GM23338 (cell line): ENCODE results near the gene CRPPA. TPM values are rescaled to one million over a fixed set of nuclear protein-coding genes. Genes with fewer than 3 reads are reported as not detected.

Source experiments
- ATAC-seq: fragments of 200-7000 bp; cut with Tn5 transposase; 3 replicates; pipeline ENCODE4 v1.9.1; 2020
- DNase-seq: peaks from one replicate; pipeline ENCODE4 v3.0.0-alpha.2; 2015; ENCODE audit warnings: low spot score
- H2AFZ ChIP-seq: fragments of 200-600 bp; sonication (generic); 2 replicates; pipeline ENCODE4 v1.8.0; 2016; ENCODE audit warnings: antibody characterized with exemption, mild to moderate bottlenecking, moderate library complexity
- H3F3A ChIP-seq: fragments of 200-600 bp; sonication (generic); replicated peaks from 2 replicates; pipeline ENCODE4 v1.8.0; 2017; ENCODE audit warnings: antibody characterized with exemption, mixed run types, low read depth
- H3K27ac ChIP-seq: fragments of 200-600 bp; sonication (generic); 2 replicates; pipeline ENCODE4 v1.6.1; 2016; ENCODE audit warnings: low read depth
- H3K27me3 ChIP-seq: fragments of 200-600 bp; sonication (generic); 2 replicates; pipeline ENCODE4 v1.8.0; 2016; ENCODE audit warnings: mild to moderate bottlenecking, mixed run types, moderate library complexity; ENCODE audit not compliant: insufficient read depth
- H3K36me3 ChIP-seq: fragments of 200-600 bp; sonication (generic); 2 replicates; pipeline ENCODE4 v1.8.0; 2016; ENCODE audit warnings: mild to moderate bottlenecking; ENCODE audit not compliant: insufficient read depth
- H3K4me1 ChIP-seq: fragments of 200-600 bp; sonication (generic); 2 replicates; pipeline ENCODE4 v1.8.0; 2016; ENCODE audit warnings: mild to moderate bottlenecking, moderate library complexity; ENCODE audit not compliant: insufficient read depth
- H3K4me2 ChIP-seq: fragments of 200-600 bp; sonication (generic); 2 replicates; pipeline ENCODE4 v1.7.1; 2017; ENCODE audit warnings: mixed run types
- H3K4me3 ChIP-seq: fragments of 200-600 bp; sonication (generic); 2 replicates; pipeline ENCODE4 v1.6.1; 2016; ENCODE audit warnings: mixed run types
- H3K79me2 ChIP-seq: fragments of 200-600 bp; sonication (generic); replicated peaks from 2 replicates; pipeline ENCODE4 v1.8.0; 2017; ENCODE audit warnings: mild to moderate bottlenecking; ENCODE audit not compliant: insufficient read depth
- H3K9me2 ChIP-seq: fragments of 200-600 bp; sonication (generic); 2 replicates; pipeline ENCODE4 v1.8.0; 2017; ENCODE audit not compliant: insufficient read depth
- H4K20me1 ChIP-seq: fragments of 200-600 bp; sonication (generic); replicated peaks from 2 replicates; pipeline ENCODE4 v1.8.0; 2017; ENCODE audit warnings: mild to moderate bottlenecking; ENCODE audit not compliant: insufficient read depth
- H3K27ac Mint-ChIP-seq: 2 replicates; pipeline ENCODE4 v1.8.0; 2020; ENCODE audit warnings: inconsistent platforms, mild to moderate bottlenecking, moderate library complexity, mixed read lengths
- H3K27me3 Mint-ChIP-seq: 3 replicates; pipeline ENCODE4 v1.8.0; 2022; ENCODE audit warnings: low read depth, mild to moderate bottlenecking, moderate library complexity, mixed read lengths, inconsistent platforms; ENCODE audit not compliant: insufficient read depth, poor library complexity
- H3K36me3 Mint-ChIP-seq: 3 replicates; pipeline ENCODE4 v1.8.0; 2021; ENCODE audit warnings: low read depth, mild to moderate bottlenecking, inconsistent platforms, moderate library complexity, mixed read lengths
- H3K4me1 Mint-ChIP-seq: 3 replicates; pipeline ENCODE4 v1.8.0; 2020; ENCODE audit warnings: mild to moderate bottlenecking, inconsistent platforms, mixed read lengths
- H3K4me3 Mint-ChIP-seq: 3 replicates; pipeline ENCODE4 v1.8.0; 2021; ENCODE audit warnings: moderate library complexity, mild to moderate bottlenecking, inconsistent platforms, mixed read lengths
- H3K9me3 Mint-ChIP-seq: 3 replicates; pipeline ENCODE4 v1.8.0; 2020; ENCODE audit warnings: moderate library complexity, mild to moderate bottlenecking, inconsistent platforms, mixed read lengths
- CREB1 ChIP-seq: fragments of 250-450 bp; sonication (Bioruptor Pico); IDR thresholded peaks from 2 replicates; pipeline ENCODE4 v1.5.0; 2020; ENCODE audit warnings: low read depth, mild to moderate bottlenecking, moderate library complexity
- EZH2 ChIP-seq: fragments of 200-600 bp; sonication (generic); IDR thresholded peaks from one replicate; pipeline ENCODE4 v1.8.0; 2017; ENCODE audit warnings: antibody characterized with exemption, mild to moderate bottlenecking, low read depth; ENCODE audit not compliant: unreplicated experiment
- EZH2phosphoT487 ChIP-seq: fragments of 200-600 bp; sonication (generic); IDR thresholded peaks from one replicate; pipeline ENCODE4 v1.8.1; 2018; ENCODE audit warnings: antibody characterized with exemption; ENCODE audit not compliant: unreplicated experiment
- JUNB ChIP-seq: IDR thresholded peaks from one replicate; pipeline ENCODE4 v1.6.1; 2016; ENCODE audit warnings: antibody characterized with exemption; ENCODE audit not compliant: unreplicated experiment
- NANOG ChIP-seq: IDR thresholded peaks from 2 replicates; pipeline ENCODE4 v1.6.1; 2016; ENCODE audit warnings: antibody characterized with exemption, borderline replicate concordance
- POLR2AphosphoS5 ChIP-seq: IDR thresholded peaks from 2 replicates; pipeline ENCODE4 v1.6.1; 2016; ENCODE audit warnings: antibody characterized with exemption, low read depth
- STAT1 ChIP-seq: IDR thresholded peaks from one replicate; pipeline ENCODE4 v1.6.1; 2016; ENCODE audit warnings: antibody characterized with exemption; ENCODE audit not compliant: unreplicated experiment
- ZNF114 ChIP-seq: fragments of 250-450 bp; sonication (Bioruptor Pico); IDR thresholded peaks from 2 replicates; pipeline ENCODE4 v1.5.0; 2020; ENCODE audit warnings: mild to moderate bottlenecking, moderate library complexity
- ZNF331 ChIP-seq: fragments of 250-450 bp; sonication (Bioruptor Pico); IDR thresholded peaks from 2 replicates; pipeline ENCODE4 v1.5.0; 2020; ENCODE audit warnings: low read depth, mild to moderate bottlenecking, moderate library complexity
- polyA plus RNA-seq: library from polyadenylated mRNA; unstranded; fragments of >200 nt; fragmentation: Nextera tagmentation; extraction: Ambion mirVana; gene quantifications from 2 replicates; pipeline ENCODE4 v1.2.1, GENCODE V29; 2016
- total RNA-seq: library from RNA; depleted of rRNA; stranded (reverse); fragments of >200 nt; shearing (Covaris generic); gene quantifications from 2 replicates; pipeline ENCODE4 v1.2.3, GENCODE V29; 2014
- TF ChIP-seq, protein P1 (sequence below), 2 experiments: fragments of 200-600 bp in 1 of 2; sonication (generic) in 1 of 2; conservative IDR thresholded peaks; 2 replicates each; pipeline versions ENCODE4 v1.5.1 to v1.6.1; 2016 to 2017; ENCODE audit warnings: antibody characterized with exemption in 2 of 2, low read depth in 2 of 2, mild to moderate bottlenecking in 2 of 2, moderate library complexity in 1 of 2
- TF ChIP-seq, protein P2 (sequence below): IDR thresholded peaks from 2 replicates; pipeline ENCODE4 v1.6.1; 2016; ENCODE audit warnings: antibody characterized with exemption
- TF ChIP-seq, protein P3 (sequence below): IDR thresholded peaks from one replicate; pipeline ENCODE4 v1.6.1; 2018; ENCODE audit warnings: antibody characterized with exemption; ENCODE audit not compliant: unreplicated experiment

CRPPA gene
- total and polyA plus RNA-seq, 2 experiments from 2014 or later = 0.45 to 0.73 TPM

DNA sequence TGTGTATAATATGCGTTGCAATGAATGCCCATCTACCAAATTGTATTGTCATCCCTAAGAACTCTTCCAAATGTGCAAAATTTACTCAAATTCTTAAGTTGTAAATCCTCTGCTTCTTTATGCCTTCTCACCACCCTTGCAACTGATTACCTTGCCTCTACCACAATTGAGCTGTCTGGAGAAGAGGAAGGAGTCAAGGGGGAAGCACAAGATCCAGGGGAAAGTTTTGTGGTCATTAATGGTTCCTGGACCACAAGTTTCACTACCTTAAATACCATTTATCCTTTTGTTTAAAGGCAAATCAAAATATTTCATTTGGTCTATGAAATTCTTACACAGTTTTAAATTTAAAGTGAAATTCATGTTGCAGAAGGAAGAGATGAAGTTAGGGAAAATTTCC, 16.7 kb downstream of the CRPPA start (continued):
- TF ChIP-seq ZNF331 = no peak
- TF ChIP-seq EZH2phosphoT487 = no peak
- no peak for TF ChIP-seq EZH2
- TF ChIP-seq ZNF114 (CRISPR knock-in tag) = no peak
- TF ChIP-seq NANOG = no peak
- TF ChIP-seq JUNB = no peak
- TF ChIP-seq, protein P1, sequence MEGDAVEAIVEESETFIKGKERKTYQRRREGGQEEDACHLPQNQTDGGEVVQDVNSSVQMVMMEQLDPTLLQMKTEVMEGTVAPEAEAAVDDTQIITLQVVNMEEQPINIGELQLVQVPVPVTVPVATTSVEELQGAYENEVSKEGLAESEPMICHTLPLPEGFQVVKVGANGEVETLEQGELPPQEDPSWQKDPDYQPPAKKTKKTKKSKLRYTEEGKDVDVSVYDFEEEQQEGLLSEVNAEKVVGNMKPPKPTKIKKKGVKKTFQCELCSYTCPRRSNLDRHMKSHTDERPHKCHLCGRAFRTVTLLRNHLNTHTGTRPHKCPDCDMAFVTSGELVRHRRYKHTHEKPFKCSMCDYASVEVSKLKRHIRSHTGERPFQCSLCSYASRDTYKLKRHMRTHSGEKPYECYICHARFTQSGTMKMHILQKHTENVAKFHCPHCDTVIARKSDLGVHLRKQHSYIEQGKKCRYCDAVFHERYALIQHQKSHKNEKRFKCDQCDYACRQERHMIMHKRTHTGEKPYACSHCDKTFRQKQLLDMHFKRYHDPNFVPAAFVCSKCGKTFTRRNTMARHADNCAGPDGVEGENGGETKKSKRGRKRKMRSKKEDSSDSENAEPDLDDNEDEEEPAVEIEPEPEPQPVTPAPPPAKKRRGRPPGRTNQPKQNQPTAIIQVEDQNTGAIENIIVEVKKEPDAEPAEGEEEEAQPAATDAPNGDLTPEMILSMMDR (conservative IDR thresholded peaks at IDR 0.05; ENCODE audit: low read depth in 2 of 2) = no peak
- no peak for TF ChIP-seq STAT1
- TF ChIP-seq POLR2AphosphoS5 = no peak

DNA sequence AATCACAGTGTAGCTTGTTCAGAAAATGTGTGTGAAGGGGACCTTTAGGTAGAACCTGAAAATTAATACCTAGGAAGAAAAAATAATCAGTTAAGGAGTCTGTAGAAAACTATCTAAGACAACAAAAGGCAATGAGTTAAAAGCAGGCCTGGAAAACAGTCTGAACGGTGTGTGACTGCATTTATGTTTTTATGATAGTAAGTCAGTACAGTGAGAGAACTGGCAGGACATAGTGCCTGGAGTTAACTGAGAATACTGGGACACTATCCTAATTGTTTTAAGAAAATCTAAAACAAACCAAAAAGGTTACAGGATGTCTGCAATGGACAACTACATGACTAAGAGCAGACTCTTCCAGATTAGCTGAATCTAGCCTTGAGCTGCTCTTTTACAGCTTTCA, 17.9 kb downstream of the CRPPA start:
- ATAC-seq = no peak
- H3K4me1 Mint-ChIP-seq = no peaks in the 10 kb centered on the region
- Histone ChIP-seq H3K9me2 (peaks cover 7% of the 10 kb centered on the region), H3F3A (peaks cover 21% of the 10 kb centered on the region), H2AFZ (no peak overlapping the region), H3K79me2 (no peaks in the 10 kb centered on the region), H3K27ac (no peak overlapping the region), H3K4me3 (no peak overlapping the region), H3K4me2 (no peak overlapping the region), H3K36me3 (peaks cover 7% of the 10 kb centered on the region; the same call in 1 of the 2 replicates), H3K4me1 (no peaks in the 10 kb centered on the region), H4K20me1 (no peaks in the 10 kb centered on the region), H3K27me3 (no peaks in the 10 kb centered on the region)
- no peak for DNase-seq
- peaks cover 38% of the 10 kb centered on the region for H3K9me3 Mint-ChIP-seq
- peaks cover 8% of the 10 kb centered on the region for H3K27me3 Mint-ChIP-seq
- H3K4me3 Mint-ChIP-seq = no peak overlapping the region
- TF ChIP-seq CREB1 (no peak), ZNF114 (CRISPR knock-in tag) (no peak), POLR2AphosphoS5 (no peak), ZNF331 (no peak), STAT1 (no peak), EZH2 (no peak)
- peaks cover 31% of the 10 kb centered on the region for H3K36me3 Mint-ChIP-seq
- H3K27ac Mint-ChIP-seq = no peak overlapping the region

DNA sequence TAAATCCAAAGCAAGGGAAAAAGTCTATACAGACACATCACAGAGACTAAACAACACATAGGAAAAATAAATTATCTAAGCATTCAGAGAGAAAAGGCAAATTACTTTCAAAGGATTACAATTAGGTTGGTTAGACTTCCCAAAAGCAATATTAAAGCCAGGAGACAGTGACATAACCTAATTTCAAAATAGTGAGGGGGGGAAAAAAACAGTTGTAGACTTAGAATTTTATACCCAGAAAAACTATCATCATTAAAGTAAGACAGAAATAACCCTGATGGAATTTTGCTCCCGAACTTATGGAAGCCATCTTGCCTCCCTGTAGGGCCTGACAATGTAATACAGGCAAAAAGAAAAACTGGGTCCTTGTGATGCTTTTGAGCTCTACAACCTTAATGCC, 18.4 kb downstream of the CRPPA start:
- no peaks in the 10 kb centered on the region for H3K27me3 ChIP-seq
- H3K36me3 Mint-ChIP-seq = peaks cover 36% of the 10 kb centered on the region
- no peaks in the 10 kb centered on the region for H4K20me1 ChIP-seq
- no peak for DNase-seq
- ATAC-seq = no peak
- no peak overlapping the region for H2AFZ ChIP-seq
- no peaks in the 10 kb centered on the region for H3K4me1 Mint-ChIP-seq
- H3K79me2 ChIP-seq = no peaks in the 10 kb centered on the region
- no peak overlapping the region for H3K4me2 ChIP-seq
- no peaks in the 10 kb centered on the region for H3K4me1 ChIP-seq
- peaks cover 43% of the 10 kb centered on the region for H3K9me3 Mint-ChIP-seq
- peaks cover 26% of the 10 kb centered on the region for H3F3A ChIP-seq
- no peak overlapping the region for H3K27ac Mint-ChIP-seq
- H3K9me2 ChIP-seq = peaks cover 7% of the 10 kb centered on the region
- H3K36me3 ChIP-seq = peaks cover 11% of the 10 kb centered on the region
- no peak overlapping the region for H3K27ac ChIP-seq
- H3K27me3 Mint-ChIP-seq = peaks cover 8% of the 10 kb centered on the region
- H3K4me3 Mint-ChIP-seq = no peak overlapping the region
- H3K4me3 ChIP-seq = no peak overlapping the region
- TF ChIP-seq CREB1 = no peak
- no peak for TF ChIP-seq JUNB
- TF ChIP-seq EZH2 = no peak
- TF ChIP-seq, protein P1 (conservative IDR thresholded peaks at IDR 0.05; ENCODE audit: low read depth in 2 of 2) = no peak
- TF ChIP-seq, protein P2, sequence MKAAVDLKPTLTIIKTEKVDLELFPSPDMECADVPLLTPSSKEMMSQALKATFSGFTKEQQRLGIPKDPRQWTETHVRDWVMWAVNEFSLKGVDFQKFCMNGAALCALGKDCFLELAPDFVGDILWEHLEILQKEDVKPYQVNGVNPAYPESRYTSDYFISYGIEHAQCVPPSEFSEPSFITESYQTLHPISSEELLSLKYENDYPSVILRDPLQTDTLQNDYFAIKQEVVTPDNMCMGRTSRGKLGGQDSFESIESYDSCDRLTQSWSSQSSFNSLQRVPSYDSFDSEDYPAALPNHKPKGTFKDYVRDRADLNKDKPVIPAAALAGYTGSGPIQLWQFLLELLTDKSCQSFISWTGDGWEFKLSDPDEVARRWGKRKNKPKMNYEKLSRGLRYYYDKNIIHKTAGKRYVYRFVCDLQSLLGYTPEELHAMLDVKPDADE = no peak
- TF ChIP-seq, protein P3, sequence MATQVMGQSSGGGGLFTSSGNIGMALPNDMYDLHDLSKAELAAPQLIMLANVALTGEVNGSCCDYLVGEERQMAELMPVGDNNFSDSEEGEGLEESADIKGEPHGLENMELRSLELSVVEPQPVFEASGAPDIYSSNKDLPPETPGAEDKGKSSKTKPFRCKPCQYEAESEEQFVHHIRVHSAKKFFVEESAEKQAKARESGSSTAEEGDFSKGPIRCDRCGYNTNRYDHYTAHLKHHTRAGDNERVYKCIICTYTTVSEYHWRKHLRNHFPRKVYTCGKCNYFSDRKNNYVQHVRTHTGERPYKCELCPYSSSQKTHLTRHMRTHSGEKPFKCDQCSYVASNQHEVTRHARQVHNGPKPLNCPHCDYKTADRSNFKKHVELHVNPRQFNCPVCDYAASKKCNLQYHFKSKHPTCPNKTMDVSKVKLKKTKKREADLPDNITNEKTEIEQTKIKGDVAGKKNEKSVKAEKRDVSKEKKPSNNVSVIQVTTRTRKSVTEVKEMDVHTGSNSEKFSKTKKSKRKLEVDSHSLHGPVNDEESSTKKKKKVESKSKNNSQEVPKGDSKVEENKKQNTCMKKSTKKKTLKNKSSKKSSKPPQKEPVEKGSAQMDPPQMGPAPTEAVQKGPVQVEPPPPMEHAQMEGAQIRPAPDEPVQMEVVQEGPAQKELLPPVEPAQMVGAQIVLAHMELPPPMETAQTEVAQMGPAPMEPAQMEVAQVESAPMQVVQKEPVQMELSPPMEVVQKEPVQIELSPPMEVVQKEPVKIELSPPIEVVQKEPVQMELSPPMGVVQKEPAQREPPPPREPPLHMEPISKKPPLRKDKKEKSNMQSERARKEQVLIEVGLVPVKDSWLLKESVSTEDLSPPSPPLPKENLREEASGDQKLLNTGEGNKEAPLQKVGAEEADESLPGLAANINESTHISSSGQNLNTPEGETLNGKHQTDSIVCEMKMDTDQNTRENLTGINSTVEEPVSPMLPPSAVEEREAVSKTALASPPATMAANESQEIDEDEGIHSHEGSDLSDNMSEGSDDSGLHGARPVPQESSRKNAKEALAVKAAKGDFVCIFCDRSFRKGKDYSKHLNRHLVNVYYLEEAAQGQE = no peak
- TF ChIP-seq POLR2AphosphoS5 = no peak
- TF ChIP-seq ZNF331 = no peak
